Cardiac fibroblast (primary cell): ENCODE data around the gene MPV17L2.

ENCODE experiments used
- DNase-seq, 2 donors: peaks; one replicate each; pipeline versions ENCODE4 v3.0.0 to v3.0.0-alpha.2; 2010; ENCODE audit warnings: low read depth in 2 of 2
- H3K4me3 ChIP-seq, 2 donors: replicated peaks in 1 of 2; 1 replicate in 1 of 2; 2 replicates in 1 of 2; pipeline ENCODE4 v1.5.1; 2011; ENCODE audit warnings: low read depth in 2 of 2, low read length in 2 of 2, mild to moderate bottlenecking in 2 of 2, moderate library complexity in 1 of 2
- TF ChIP-seq, protein P1 (sequence below): IDR thresholded peaks from one replicate; pipeline ENCODE4 v1.5.1; 2011; ENCODE audit warnings: low read depth, mild to moderate bottlenecking, low read length, inconsistent platforms

MPV17L2 gene

DNA sequence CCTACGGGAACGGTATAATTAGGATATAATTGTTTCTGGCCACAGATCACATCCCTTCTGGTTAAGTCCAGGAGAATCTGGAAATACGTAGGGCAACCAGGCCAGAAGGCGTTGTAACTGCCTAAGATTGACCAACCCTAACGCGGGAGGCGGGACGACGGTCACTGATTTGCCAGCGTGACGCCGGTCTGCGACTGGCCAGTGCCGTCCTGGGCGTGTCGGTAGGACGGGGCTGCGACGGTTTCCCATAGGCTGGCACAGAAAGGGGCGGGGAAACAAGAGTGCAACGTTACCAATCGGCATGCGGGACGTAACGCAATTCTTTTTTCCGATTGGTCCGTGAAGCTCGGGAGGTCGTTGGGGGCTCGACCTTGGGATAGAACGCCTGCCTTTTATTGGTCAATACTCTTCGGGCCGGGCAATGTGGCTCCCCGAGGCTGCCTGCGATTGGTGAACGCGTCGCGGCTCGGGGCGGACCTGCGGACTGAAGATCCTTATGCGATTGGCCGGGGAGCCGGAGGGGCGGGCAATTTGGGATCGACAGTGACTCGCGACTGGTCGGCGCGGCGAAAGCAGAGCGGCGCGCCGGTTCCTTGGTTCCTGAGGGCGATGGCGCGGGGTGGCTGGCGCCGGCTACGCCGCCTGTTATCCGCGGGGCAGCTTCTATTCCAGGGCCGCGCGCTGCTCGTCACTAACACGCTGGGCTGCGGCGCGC, at the start of gene MPV17L2:
Gene MPV17L2 (plus strand): TSS at position 546 of the 715 bp plus-strand sequence. CDS start 64 bp downstream, at position 610.
- TF ChIP-seq, protein P1, sequence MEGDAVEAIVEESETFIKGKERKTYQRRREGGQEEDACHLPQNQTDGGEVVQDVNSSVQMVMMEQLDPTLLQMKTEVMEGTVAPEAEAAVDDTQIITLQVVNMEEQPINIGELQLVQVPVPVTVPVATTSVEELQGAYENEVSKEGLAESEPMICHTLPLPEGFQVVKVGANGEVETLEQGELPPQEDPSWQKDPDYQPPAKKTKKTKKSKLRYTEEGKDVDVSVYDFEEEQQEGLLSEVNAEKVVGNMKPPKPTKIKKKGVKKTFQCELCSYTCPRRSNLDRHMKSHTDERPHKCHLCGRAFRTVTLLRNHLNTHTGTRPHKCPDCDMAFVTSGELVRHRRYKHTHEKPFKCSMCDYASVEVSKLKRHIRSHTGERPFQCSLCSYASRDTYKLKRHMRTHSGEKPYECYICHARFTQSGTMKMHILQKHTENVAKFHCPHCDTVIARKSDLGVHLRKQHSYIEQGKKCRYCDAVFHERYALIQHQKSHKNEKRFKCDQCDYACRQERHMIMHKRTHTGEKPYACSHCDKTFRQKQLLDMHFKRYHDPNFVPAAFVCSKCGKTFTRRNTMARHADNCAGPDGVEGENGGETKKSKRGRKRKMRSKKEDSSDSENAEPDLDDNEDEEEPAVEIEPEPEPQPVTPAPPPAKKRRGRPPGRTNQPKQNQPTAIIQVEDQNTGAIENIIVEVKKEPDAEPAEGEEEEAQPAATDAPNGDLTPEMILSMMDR: no peak
- peak within 1 kb of the TSS; percentile 83 to 93 for H3K4me3 ChIP-seq
- peak; percentile 100 for DNase-seq

DNA sequence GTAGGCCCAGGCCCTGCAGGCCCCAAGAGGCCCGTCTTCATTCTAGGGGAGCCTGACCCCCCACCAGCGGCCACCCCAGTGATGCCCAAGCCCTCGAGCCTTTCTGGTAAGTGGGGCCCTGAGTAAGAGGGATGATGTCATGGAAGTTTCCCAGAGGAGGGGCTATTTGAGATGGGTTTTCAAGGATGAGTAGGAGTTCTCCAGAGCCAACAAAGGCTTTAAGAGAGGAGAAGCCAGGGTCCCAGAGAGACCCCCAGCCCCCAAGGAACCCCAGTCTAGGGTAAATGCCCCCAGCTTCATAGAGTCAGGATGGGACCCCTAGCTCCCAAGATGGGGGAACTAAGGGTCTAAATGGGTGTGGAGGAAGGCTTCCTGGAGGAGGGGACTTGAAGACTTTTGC, 49.1 kb upstream of the MPV17L2 start:
- TF ChIP-seq, protein P1: no peak
- H3K4me3 ChIP-seq: no peak overlapping the region
- no peak for DNase-seq

DNA sequence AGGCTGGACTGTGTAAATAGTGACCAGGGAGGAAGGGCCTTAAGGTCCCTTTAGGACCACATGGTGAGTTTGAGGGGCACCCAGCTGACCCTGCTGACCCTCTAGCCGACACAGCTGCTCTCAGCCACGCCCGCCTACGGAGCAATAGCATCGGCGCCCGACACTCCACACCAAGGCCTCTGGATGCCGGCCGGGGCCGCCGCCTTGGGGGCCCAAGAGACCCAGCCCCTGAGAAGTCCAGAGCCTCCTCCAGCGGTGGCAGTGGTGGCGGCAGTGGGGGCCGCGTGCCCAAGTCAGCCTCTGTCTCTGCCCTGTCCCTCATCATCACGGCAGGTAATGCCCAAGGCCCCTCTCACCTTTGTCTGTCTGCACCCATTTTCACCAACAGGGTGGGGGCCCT, 48.7 kb upstream of the MPV17L2 start:
- H3K4me3 ChIP-seq: no peak overlapping the region
- DNase-seq: no peak
- TF ChIP-seq, protein P1: no peak

DNA sequence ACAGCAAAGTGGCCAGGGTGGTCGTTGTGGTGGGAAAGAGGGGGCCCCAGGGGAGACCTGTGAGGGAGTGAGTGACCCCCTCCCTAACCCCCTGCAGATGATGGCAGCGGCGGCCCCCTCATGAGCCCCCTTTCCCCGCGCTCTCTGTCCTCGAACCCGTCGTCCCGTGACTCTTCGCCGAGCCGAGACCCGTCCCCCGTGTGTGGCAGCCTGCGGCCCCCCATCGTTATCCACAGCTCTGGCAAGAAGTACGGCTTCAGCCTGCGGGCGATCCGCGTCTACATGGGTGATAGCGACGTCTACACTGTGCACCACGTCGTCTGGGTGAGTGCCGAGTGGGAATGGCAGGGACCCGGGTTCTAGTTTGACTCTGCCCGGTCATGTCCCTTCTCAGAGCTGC, 48.1 kb upstream of the MPV17L2 start:
- H3K4me3 ChIP-seq: no peak overlapping the region
- DNase-seq: no peak
- TF ChIP-seq, protein P1: no peak

DNA sequence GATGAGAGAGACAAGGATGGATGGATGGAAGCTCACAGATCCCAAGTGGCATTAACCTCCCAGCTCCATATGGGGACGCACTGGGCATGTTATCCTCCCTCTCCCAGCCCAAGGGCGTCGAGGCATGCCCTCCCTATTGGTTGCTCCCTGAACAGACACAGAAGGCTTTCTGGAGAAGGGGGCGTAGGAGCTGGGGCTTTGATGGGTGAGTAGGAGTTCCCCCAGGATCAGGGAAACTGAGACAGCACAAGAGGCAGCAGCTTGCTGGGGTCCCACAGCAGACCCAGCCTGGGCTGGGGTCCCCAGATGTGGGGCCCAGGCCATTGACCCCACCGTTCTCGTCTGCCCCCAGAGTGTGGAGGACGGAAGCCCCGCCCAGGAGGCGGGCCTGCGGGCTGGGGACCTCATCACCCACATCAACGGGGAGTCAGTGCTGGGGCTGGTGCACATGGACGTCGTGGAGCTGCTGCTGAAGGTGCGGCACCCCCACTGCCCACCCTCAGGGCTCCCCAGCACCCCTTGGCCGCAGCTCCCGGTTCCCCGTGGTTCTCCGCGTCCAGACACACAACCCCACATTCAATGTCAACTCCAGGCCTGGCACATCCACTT, 47.5 kb upstream of the MPV17L2 start:
- DNase-seq: no peak
- TF ChIP-seq, protein P1: no peak
- H3K4me3 ChIP-seq: no peak overlapping the region

DNA sequence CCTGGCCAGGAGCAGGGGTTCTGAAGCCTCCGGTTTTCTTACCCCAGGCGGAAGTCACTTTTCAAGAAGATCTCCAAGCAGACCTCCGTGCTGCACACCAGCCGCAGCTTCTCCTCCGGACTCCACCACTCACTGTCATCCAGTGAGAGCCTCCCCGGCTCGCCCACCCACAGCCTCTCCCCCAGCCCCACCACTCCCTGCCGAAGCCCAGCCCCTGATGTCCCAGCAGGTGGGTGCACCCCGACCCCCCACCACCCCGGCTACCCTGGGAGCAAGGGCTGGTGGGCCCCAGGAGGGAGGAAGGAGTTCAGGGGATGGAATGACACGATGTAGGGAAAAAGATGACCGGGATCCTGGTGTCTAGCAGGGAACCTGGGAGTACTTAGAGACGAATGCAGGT, 45.6 kb upstream of the MPV17L2 start:
- DNase-seq: no peak
- H3K4me3 ChIP-seq: no peak overlapping the region
- TF ChIP-seq, protein P1: no peak

DNA sequence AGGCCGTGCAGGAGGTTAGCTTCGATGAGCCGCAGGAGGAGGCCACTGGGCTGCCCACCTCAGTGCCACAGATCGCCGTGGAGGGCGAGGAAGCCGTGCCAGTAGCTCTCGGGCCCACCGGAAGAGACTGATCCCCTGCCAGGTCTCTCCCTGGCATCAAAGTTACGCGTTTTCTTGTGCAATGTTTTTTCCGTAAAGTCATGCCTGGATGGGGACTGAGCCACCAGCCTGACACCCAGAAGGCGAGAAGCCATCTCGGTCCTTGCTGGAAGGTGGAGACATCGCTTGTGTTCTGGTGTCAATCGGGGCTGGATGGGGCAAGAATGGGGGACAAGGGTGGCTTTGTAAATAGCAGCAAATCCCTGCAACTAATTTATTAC, 43.4 kb upstream of the MPV17L2 start:
- no peak overlapping the region for H3K4me3 ChIP-seq
- TF ChIP-seq, protein P1: no peak
- no peak for DNase-seq
